GM23338 (cell line): Measurements from ENCODE around the gene CECR2. TPM values are rescaled to one million over a fixed set of nuclear protein-coding genes. Genes with fewer than 3 reads are reported as not detected.

Experiments used
- ATAC-seq: fragments of 200-7000 bp; cut with Tn5 transposase; 3 replicates; pipeline ENCODE4 v1.9.1; 2020
- DNase-seq: peaks from one replicate; pipeline ENCODE4 v3.0.0-alpha.2; 2015; ENCODE audit warnings: low spot score
- H2AFZ ChIP-seq: fragments of 200-600 bp; sonication (generic); 2 replicates; pipeline ENCODE4 v1.8.0; 2016; ENCODE audit warnings: antibody characterized with exemption, mild to moderate bottlenecking, moderate library complexity
- H3F3A ChIP-seq: fragments of 200-600 bp; sonication (generic); replicated peaks from 2 replicates; pipeline ENCODE4 v1.8.0; 2017; ENCODE audit warnings: antibody characterized with exemption, mixed run types, low read depth
- H3K27ac ChIP-seq: fragments of 200-600 bp; sonication (generic); 2 replicates; pipeline ENCODE4 v1.6.1; 2016; ENCODE audit warnings: low read depth
- H3K27me3 ChIP-seq: fragments of 200-600 bp; sonication (generic); 2 replicates; pipeline ENCODE4 v1.8.0; 2016; ENCODE audit warnings: mild to moderate bottlenecking, mixed run types, moderate library complexity; ENCODE audit not compliant: insufficient read depth
- H3K36me3 ChIP-seq: fragments of 200-600 bp; sonication (generic); 2 replicates; pipeline ENCODE4 v1.8.0; 2016; ENCODE audit warnings: mild to moderate bottlenecking; ENCODE audit not compliant: insufficient read depth
- H3K4me1 ChIP-seq: fragments of 200-600 bp; sonication (generic); 2 replicates; pipeline ENCODE4 v1.8.0; 2016; ENCODE audit warnings: mild to moderate bottlenecking, moderate library complexity; ENCODE audit not compliant: insufficient read depth
- H3K4me2 ChIP-seq: fragments of 200-600 bp; sonication (generic); 2 replicates; pipeline ENCODE4 v1.7.1; 2017; ENCODE audit warnings: mixed run types
- H3K4me3 ChIP-seq: fragments of 200-600 bp; sonication (generic); 2 replicates; pipeline ENCODE4 v1.6.1; 2016; ENCODE audit warnings: mixed run types
- H3K79me2 ChIP-seq: fragments of 200-600 bp; sonication (generic); replicated peaks from 2 replicates; pipeline ENCODE4 v1.8.0; 2017; ENCODE audit warnings: mild to moderate bottlenecking; ENCODE audit not compliant: insufficient read depth
- H3K9me2 ChIP-seq: fragments of 200-600 bp; sonication (generic); 2 replicates; pipeline ENCODE4 v1.8.0; 2017; ENCODE audit not compliant: insufficient read depth
- H4K20me1 ChIP-seq: fragments of 200-600 bp; sonication (generic); replicated peaks from 2 replicates; pipeline ENCODE4 v1.8.0; 2017; ENCODE audit warnings: mild to moderate bottlenecking; ENCODE audit not compliant: insufficient read depth
- H3K27ac Mint-ChIP-seq: 2 replicates; pipeline ENCODE4 v1.8.0; 2020; ENCODE audit warnings: inconsistent platforms, mild to moderate bottlenecking, moderate library complexity, mixed read lengths
- H3K27me3 Mint-ChIP-seq: 3 replicates; pipeline ENCODE4 v1.8.0; 2022; ENCODE audit warnings: low read depth, mild to moderate bottlenecking, moderate library complexity, mixed read lengths, inconsistent platforms; ENCODE audit not compliant: insufficient read depth, poor library complexity
- H3K36me3 Mint-ChIP-seq: 3 replicates; pipeline ENCODE4 v1.8.0; 2021; ENCODE audit warnings: low read depth, mild to moderate bottlenecking, inconsistent platforms, moderate library complexity, mixed read lengths
- H3K4me1 Mint-ChIP-seq: 3 replicates; pipeline ENCODE4 v1.8.0; 2020; ENCODE audit warnings: mild to moderate bottlenecking, inconsistent platforms, mixed read lengths
- H3K4me3 Mint-ChIP-seq: 3 replicates; pipeline ENCODE4 v1.8.0; 2021; ENCODE audit warnings: moderate library complexity, mild to moderate bottlenecking, inconsistent platforms, mixed read lengths
- H3K9me3 Mint-ChIP-seq: 3 replicates; pipeline ENCODE4 v1.8.0; 2020; ENCODE audit warnings: moderate library complexity, mild to moderate bottlenecking, inconsistent platforms, mixed read lengths
- CREB1 ChIP-seq: fragments of 250-450 bp; sonication (Bioruptor Pico); IDR thresholded peaks from 2 replicates; pipeline ENCODE4 v1.5.0; 2020; ENCODE audit warnings: low read depth, mild to moderate bottlenecking, moderate library complexity
- NANOG ChIP-seq: IDR thresholded peaks from 2 replicates; pipeline ENCODE4 v1.6.1; 2016; ENCODE audit warnings: antibody characterized with exemption, borderline replicate concordance
- POLR2AphosphoS5 ChIP-seq: IDR thresholded peaks from 2 replicates; pipeline ENCODE4 v1.6.1; 2016; ENCODE audit warnings: antibody characterized with exemption, low read depth
- REST ChIP-seq: IDR thresholded peaks from one replicate; pipeline ENCODE4 v1.6.1; 2018; ENCODE audit warnings: antibody characterized with exemption; ENCODE audit not compliant: unreplicated experiment
- ZNF114 ChIP-seq: fragments of 250-450 bp; sonication (Bioruptor Pico); IDR thresholded peaks from 2 replicates; pipeline ENCODE4 v1.5.0; 2020; ENCODE audit warnings: mild to moderate bottlenecking, moderate library complexity
- ZNF331 ChIP-seq: fragments of 250-450 bp; sonication (Bioruptor Pico); IDR thresholded peaks from 2 replicates; pipeline ENCODE4 v1.5.0; 2020; ENCODE audit warnings: low read depth, mild to moderate bottlenecking, moderate library complexity
- polyA plus RNA-seq: library from polyadenylated mRNA; unstranded; fragments of >200 nt; fragmentation: Nextera tagmentation; extraction: Ambion mirVana; gene quantifications from 2 replicates; pipeline ENCODE4 v1.2.1, GENCODE V29; 2016
- total RNA-seq: library from RNA; depleted of rRNA; stranded (reverse); fragments of >200 nt; shearing (Covaris generic); gene quantifications from 2 replicates; pipeline ENCODE4 v1.2.3, GENCODE V29; 2014
- TF ChIP-seq, protein P1 (sequence below): IDR thresholded peaks from 2 replicates; pipeline ENCODE4 v1.6.1; 2016; ENCODE audit warnings: antibody characterized with exemption
- TF ChIP-seq, protein P2 (sequence below): fragments of 250-450 bp; sonication (Bioruptor Pico); IDR thresholded peaks from 2 replicates; pipeline ENCODE4 v1.5.0; 2020; ENCODE audit warnings: mild to moderate bottlenecking, moderate library complexity
- TF ChIP-seq, protein P3 (sequence below), 2 experiments: fragments of 200-600 bp in 1 of 2; sonication (generic) in 1 of 2; conservative IDR thresholded peaks; 2 replicates each; pipeline versions ENCODE4 v1.5.1 to v1.6.1; 2016 to 2017; ENCODE audit warnings: antibody characterized with exemption in 2 of 2, low read depth in 2 of 2, mild to moderate bottlenecking in 2 of 2, moderate library complexity in 1 of 2

The CECR2 gene
- total and polyA plus RNA-seq, 2 experiments from 2014 or later, result 18.4 to 110 TPM

DNA sequence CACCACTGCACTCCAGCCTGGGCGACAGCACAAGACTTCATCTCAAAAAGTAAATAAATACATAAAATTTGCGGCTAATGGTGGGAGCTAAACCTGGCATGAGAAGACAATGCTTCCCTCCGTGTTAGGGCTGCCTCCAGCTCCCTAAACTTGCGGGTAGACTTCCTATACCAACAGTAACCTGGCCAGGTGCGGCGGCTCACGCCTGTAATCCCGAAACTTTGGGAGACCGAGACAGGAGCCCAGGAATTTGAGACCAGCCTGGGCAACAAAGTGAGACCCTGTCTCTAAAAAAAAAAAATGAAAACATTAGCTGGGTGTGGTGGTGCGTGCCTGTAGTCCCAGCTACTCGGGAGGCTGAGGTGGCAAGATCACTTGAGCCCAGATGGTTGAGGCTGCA lies 219.3 kb downstream of the CECR2 start:
- H3K36me3 ChIP-seq, result peaks cover 19% of the 10 kb centered on the region
- no peak overlapping the region for H3K27ac Mint-ChIP-seq
- H3F3A ChIP-seq, result 0 out of 2 replicates have a peak, but pooled peaks cover 3% of the 10 kb centered on the region
- H3K4me1 ChIP-seq, result no peaks in the 10 kb centered on the region
- no peaks in the 10 kb centered on the region for H3K27me3 Mint-ChIP-seq
- no peaks in the 10 kb centered on the region for H3K27me3 ChIP-seq
- H3K4me3 Mint-ChIP-seq, result no peak overlapping the region
- no peaks in the 10 kb centered on the region for H3K9me3 Mint-ChIP-seq
- H4K20me1 ChIP-seq, result no peaks in the 10 kb centered on the region
- H3K36me3 Mint-ChIP-seq, result peaks cover 38% of the 10 kb centered on the region
- H3K4me2 ChIP-seq, result no peak overlapping the region
- H3K79me2 ChIP-seq, result no peaks in the 10 kb centered on the region
- H3K9me2 ChIP-seq, result no peaks in the 10 kb centered on the region
- H3K4me3 ChIP-seq, result no peak overlapping the region
- TF ChIP-seq ZNF331 (CRISPR knock-in tag), result no peak
- TF ChIP-seq ZNF114, result no peak
- TF ChIP-seq REST, result no peak
- TF ChIP-seq, protein P1, sequence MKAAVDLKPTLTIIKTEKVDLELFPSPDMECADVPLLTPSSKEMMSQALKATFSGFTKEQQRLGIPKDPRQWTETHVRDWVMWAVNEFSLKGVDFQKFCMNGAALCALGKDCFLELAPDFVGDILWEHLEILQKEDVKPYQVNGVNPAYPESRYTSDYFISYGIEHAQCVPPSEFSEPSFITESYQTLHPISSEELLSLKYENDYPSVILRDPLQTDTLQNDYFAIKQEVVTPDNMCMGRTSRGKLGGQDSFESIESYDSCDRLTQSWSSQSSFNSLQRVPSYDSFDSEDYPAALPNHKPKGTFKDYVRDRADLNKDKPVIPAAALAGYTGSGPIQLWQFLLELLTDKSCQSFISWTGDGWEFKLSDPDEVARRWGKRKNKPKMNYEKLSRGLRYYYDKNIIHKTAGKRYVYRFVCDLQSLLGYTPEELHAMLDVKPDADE, result no peak
- no peak for TF ChIP-seq NANOG
- no peak for TF ChIP-seq CREB1
- TF ChIP-seq POLR2AphosphoS5, result no peak
- TF ChIP-seq, protein P2, sequence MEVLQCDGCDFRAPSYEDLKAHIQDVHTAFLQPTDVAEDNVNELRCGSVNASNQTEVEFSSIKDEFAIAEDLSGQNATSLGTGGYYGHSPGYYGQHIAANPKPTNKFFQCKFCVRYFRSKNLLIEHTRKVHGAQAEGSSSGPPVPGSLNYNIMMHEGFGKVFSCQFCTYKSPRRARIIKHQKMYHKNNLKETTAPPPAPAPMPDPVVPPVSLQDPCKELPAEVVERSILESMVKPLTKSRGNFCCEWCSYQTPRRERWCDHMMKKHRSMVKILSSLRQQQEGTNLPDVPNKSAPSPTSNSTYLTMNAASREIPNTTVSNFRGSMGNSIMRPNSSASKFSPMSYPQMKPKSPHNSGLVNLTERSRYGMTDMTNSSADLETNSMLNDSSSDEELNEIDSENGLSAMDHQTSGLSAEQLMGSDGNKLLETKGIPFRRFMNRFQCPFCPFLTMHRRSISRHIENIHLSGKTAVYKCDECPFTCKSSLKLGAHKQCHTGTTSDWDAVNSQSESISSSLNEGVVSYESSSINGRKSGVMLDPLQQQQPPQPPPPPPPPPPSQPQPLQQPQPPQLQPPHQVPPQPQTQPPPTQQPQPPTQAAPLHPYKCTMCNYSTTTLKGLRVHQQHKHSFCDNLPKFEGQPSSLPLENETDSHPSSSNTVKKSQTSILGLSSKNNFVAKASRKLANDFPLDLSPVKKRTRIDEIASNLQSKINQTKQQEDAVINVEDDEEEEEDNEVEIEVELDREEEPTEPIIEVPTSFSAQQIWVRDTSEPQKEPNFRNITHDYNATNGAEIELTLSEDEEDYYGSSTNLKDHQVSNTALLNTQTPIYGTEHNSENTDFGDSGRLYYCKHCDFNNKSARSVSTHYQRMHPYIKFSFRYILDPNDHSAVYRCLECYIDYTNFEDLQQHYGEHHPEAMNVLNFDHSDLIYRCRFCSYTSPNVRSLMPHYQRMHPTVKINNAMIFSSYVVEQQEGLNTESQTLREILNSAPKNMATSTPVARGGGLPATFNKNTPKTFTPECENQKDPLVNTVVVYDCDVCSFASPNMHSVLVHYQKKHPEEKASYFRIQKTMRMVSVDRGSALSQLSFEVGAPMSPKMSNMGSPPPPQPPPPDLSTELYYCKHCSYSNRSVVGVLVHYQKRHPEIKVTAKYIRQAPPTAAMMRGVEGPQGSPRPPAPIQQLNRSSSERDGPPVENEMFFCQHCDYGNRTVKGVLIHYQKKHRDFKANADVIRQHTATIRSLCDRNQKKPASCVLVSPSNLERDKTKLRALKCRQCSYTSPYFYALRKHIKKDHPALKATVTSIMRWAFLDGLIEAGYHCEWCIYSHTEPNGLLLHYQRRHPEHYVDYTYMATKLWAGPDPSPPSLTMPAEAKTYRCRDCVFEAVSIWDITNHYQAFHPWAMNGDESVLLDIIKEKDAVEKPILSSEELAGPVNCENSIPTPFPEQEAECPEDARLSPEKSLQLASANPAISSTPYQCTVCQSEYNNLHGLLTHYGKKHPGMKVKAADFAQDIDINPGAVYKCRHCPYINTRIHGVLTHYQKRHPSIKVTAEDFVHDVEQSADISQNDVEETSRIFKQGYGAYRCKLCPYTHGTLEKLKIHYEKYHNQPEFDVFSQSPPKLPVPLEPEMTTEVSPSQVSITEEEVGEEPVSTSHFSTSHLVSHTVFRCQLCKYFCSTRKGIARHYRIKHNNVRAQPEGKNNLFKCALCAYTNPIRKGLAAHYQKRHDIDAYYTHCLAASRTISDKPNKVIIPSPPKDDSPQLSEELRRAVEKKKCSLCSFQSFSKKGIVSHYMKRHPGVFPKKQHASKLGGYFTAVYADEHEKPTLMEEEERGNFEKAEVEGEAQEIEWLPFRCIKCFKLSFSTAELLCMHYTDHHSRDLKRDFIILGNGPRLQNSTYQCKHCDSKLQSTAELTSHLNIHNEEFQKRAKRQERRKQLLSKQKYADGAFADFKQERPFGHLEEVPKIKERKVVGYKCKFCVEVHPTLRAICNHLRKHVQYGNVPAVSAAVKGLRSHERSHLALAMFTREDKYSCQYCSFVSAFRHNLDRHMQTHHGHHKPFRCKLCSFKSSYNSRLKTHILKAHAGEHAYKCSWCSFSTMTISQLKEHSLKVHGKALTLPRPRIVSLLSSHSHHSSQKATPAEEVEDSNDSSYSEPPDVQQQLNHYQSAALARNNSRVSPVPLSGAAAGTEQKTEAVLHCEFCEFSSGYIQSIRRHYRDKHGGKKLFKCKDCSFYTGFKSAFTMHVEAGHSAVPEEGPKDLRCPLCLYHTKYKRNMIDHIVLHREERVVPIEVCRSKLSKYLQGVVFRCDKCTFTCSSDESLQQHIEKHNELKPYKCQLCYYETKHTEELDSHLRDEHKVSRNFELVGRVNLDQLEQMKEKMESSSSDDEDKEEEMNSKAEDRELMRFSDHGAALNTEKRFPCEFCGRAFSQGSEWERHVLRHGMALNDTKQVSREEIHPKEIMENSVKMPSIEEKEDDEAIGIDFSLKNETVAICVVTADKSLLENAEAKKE (CRISPR knock-in tag), result no peak
- TF ChIP-seq, protein P3, sequence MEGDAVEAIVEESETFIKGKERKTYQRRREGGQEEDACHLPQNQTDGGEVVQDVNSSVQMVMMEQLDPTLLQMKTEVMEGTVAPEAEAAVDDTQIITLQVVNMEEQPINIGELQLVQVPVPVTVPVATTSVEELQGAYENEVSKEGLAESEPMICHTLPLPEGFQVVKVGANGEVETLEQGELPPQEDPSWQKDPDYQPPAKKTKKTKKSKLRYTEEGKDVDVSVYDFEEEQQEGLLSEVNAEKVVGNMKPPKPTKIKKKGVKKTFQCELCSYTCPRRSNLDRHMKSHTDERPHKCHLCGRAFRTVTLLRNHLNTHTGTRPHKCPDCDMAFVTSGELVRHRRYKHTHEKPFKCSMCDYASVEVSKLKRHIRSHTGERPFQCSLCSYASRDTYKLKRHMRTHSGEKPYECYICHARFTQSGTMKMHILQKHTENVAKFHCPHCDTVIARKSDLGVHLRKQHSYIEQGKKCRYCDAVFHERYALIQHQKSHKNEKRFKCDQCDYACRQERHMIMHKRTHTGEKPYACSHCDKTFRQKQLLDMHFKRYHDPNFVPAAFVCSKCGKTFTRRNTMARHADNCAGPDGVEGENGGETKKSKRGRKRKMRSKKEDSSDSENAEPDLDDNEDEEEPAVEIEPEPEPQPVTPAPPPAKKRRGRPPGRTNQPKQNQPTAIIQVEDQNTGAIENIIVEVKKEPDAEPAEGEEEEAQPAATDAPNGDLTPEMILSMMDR (conservative IDR thresholded peaks at IDR 0.05; ENCODE audit: low read depth in 2 of 2), result no peak
- no peaks in the 10 kb centered on the region; the same call in 2 of the 3 replicates for H3K4me1 Mint-ChIP-seq
- ATAC-seq, result no peak
- H3K27ac ChIP-seq, result no peak overlapping the region
- no peak overlapping the region for H2AFZ ChIP-seq
- DNase-seq, result no peak
